COLO668 (cell line): ENCODE data around the gene PFKFB3.
"Not testable (repeated sequence)": the region's sequence is repeated elsewhere in the genome, so short reads cannot be mapped to it uniquely, and the experiment has no call there.

ENCODE experiments used
- DNase-seq: peaks from one replicate; lab custom pipeline; 2025; ENCODE audit not compliant: unreplicated experiment; lab: John Stamatoyannopoulos, UW

Gene PFKFB3

GRCh38 chr10:6177880-6178281 lies 24.9 kb upstream of the PFKFB3 start:
- DNase-seq, result no peak

- DNase-seq, result no peak
Measured at GRCh38 chr10:6178581-6178980, 24.2 kb upstream of the PFKFB3 start.

- DNase-seq, result no peak
Measured at GRCh38 chr10:6179078-6179477, 23.7 kb upstream of the PFKFB3 start.

- DNase-seq, result no peak
Measured at GRCh38 chr10:6180480-6181110, 22.1 kb upstream of the PFKFB3 start.

GRCh38 chr10:6181249-6181648 lies 21.5 kb upstream of the PFKFB3 start:
- no peak for DNase-seq

GRCh38 chr10:6182454-6183098 lies 20.2 kb upstream of the PFKFB3 start:
- no peak for DNase-seq

- DNase-seq, result no peak
Measured at GRCh38 chr10:6185039-6185716, 17.6 kb upstream of the PFKFB3 start.

GRCh38 chr10:6186894-6187256 lies 15.9 kb upstream of the PFKFB3 start:
- no peak for DNase-seq

GRCh38 chr10:6187278-6187677 lies 15.5 kb upstream of the PFKFB3 start:
- no peak for DNase-seq

GRCh38 chr10:6190033-6190432 lies 12.7 kb upstream of the PFKFB3 start:
- not testable (repeated sequence) for DNase-seq

GRCh38 chr10:6191147-6191546 lies 11.6 kb upstream of the PFKFB3 start:
- DNase-seq, result no peak

- no peak for DNase-seq
Measured at GRCh38 chr10:6191569-6191968, 11.2 kb upstream of the PFKFB3 start.

GRCh38 chr10:6193342-6193741 lies 9.4 kb upstream of the PFKFB3 start:
- DNase-seq, result not testable (repeated sequence)

- no peak for DNase-seq
Measured at GRCh38 chr10:6194311-6194710, 8.4 kb upstream of the PFKFB3 start.

- DNase-seq, result no peak
Measured at GRCh38 chr10:6195376-6195775, 7.4 kb upstream of the PFKFB3 start.

- no peak for DNase-seq
Measured at GRCh38 chr10:6195846-6196245, 6.9 kb upstream of the PFKFB3 start.

- DNase-seq, result not testable (repeated sequence)
Measured at GRCh38 chr10:6196524-6196923, 6.2 kb upstream of the PFKFB3 start.

- no peak for DNase-seq
Measured at GRCh38 chr10:6197321-6197720, 5.4 kb upstream of the PFKFB3 start.

GRCh38 chr10:6198171-6198570 lies 4.6 kb upstream of the PFKFB3 start:
- no peak for DNase-seq

- DNase-seq, result no peak
Measured at GRCh38 chr10:6199131-6199733, 3.5 kb upstream of the PFKFB3 start.

- no peak for DNase-seq
Measured at GRCh38 chr10:6200440-6200733, 2.3 kb upstream of the PFKFB3 start.
